ENCODE data around the gene LAMB1. TPM values are rescaled to one million over a fixed set of nuclear protein-coding genes. Genes with fewer than 3 reads are reported as not detected.

LAMB1 gene
- total RNA-seq, 4 donors from 2014 or later, result 406 to 668 (median 535) TPM

- TF ChIP-seq CTCF (IDR thresholded peaks at IDR 0.05), result no peak
- no peak for ATAC-seq (ENCODE audit: low FRiP score)
- no peak for DNase-seq (ENCODE audit: low spot score)
Observed at GRCh38 chr7:108014747-108015682, 12.1 kb upstream of the LAMB1 start.

- DNase-seq (ENCODE audit: low spot score), result no peak
- no peak for ATAC-seq (ENCODE audit: low FRiP score)
- TF ChIP-seq CTCF (IDR thresholded peaks at IDR 0.05), result no peak
Observed at GRCh38 chr7:108014215-108014614, 11.3 kb upstream of the LAMB1 start.

DNA sequence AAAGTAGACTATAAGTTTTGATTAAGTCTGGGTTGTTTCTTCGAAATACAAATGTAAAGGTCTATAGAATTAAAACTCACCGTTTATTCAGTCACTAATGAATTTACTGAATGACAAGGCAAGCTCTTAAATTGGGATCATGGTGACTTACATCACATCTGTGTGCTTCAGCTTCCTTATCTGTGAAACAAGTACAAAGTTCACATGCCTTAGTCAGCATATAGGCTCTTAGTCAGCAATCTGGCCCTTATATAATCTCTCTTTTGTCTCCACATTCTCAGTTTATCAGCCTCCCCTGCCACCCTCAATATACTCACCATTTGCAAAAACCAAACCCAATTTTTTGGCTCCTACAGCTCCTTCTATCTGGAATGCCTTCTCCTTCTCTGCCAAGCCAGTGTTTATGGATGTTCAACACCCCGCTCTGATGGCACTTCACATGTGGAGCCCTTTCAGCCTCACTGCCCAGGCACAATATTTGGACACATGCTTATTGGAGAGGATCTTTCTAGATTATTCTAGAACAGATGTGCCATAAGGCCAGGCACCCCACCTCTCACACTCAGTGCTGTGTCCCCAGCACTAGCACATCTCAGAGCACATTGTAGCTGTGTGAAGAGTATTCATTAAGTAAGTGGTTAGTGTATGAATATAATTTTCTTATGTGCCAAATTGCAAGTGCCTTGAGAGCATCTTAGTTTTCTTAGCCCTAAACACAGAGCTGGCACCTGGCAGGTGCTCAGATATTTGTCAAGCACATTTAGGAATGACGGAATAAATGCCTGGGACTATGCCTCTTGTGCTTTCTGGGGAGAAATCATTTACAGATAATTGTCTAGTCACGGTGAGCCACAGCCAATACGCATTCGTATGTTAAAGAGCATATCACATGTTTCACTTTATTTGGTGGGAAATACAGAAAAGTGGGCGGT, 9.8 kb upstream of the LAMB1 start:
- DNase-seq (ENCODE audit: low spot score) (no peak), ATAC-seq (ENCODE audit: low FRiP score) (no peak)
- no peak for TF ChIP-seq CTCF (IDR thresholded peaks at IDR 0.05)

DNA sequence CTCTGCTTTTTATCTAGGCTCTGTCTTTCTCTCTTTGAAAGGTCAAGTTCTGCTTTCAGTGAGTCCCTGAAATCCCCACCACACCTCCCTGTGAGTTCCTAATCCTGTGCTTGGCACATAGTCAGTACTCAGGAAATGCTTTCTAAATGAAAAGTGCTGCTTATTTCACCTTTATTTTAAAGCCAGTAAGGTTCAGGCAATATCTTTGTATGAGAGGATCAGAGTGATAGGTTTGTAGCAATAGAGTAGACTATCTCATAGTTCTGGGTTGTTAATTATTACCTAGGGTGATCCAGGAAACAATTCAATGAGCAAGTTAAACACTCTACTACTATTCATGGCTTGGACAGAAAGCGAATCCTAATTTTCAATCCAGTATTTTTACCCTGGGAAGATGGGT, 7.4 kb upstream of the LAMB1 start:
- DNase-seq (ENCODE audit: low spot score) (no peak), ATAC-seq (ENCODE audit: low FRiP score) (peak; percentile 33)
- no peak for TF ChIP-seq CTCF (IDR thresholded peaks at IDR 0.05)

DNA sequence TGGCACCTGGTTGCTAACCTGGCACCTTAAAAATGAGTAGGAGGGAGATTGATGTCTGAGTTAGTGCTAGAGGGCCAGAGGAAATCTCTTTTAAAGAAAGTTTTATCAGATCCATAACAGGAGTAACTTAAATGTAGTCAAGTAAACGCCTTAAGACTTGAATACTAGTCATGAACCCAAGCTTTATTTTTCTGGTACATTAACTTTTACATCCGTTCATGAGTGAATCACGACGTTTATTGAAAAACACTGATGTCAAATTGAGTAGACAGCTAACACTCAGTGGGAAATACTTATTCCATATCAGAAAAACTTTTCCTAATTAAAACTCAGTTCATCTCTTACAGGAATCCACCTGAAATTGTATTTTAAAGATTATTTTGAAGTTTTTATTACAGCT, 6.9 kb upstream of the LAMB1 start:
- TF ChIP-seq CTCF (IDR thresholded peaks at IDR 0.05), result no peak
- DNase-seq (ENCODE audit: low spot score), result no peak
- no peak for ATAC-seq (ENCODE audit: low FRiP score)

DNA sequence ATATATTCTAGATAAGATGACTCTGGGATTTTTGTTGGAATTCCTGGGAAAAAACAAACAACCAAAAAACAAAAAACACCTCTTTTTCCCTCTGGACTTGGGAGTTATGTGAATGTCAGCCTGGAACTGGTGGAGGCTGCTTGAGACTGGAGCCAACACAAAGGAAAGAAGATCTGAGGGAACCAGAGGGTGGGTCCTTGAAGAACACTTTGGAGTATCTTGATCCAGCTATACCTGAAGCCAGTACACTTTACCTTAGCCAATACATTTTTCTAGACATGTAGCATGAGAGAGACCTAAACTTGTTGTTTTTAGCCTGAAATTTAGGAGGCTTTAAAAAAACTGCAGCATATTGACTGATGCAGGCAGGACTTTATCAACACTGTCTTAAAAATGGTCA, 5.9 kb upstream of the LAMB1 start:
- DNase-seq (ENCODE audit: low spot score) (no peak), ATAC-seq (ENCODE audit: low FRiP score) (no peak)
- TF ChIP-seq CTCF (IDR thresholded peaks at IDR 0.05), result no peak
